Measurements from ENCODE around the gene DLG1. TPM values are rescaled to one million over a fixed set of nuclear protein-coding genes. Genes with fewer than 3 reads are reported as not detected.
A peak's percentile ranks its signal among the peaks of the same experiment; 100 is the strongest.

The DLG1 gene
- total RNA-seq, 1 donor from 2014 or later, result 115 TPM

DNA sequence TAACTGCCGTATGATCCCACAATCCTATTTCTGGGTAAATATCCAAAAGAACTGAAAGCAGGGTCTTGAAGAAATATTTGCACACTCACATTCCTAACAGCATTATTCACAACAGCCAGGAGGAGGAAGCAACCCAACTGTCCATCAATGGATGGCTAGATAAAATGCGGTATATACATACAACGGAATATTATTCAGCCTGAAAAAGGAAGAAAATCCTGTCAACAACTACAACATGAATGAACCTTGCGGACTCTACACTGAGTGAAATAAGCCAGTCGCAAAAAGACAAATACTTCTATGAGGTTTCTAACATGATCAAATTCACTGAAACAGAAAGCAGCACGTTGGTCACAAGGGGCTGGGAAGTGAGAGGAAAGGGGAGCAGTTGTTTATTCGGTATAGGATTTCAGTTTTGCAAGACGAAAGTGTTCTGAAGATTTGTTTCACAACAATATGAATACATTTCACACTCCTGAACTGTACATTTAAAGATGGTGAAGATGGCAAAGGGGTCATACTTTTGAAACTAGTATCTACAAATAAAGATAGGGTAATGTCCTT, 6.2 kb downstream of the DLG1 start:
- no peaks in the 10 kb centered on the region for H3K27me3 ChIP-seq
- no peaks in the 10 kb centered on the region for H3K9me3 ChIP-seq
- intact Hi-C loops (cut with DNase I), result no loop called here
- no peak overlapping the region for H3K4me3 ChIP-seq
- peaks cover 0 to 13% of the 10 kb centered on the region in 2 donors for H3K36me3 ChIP-seq
- H3K27ac ChIP-seq, result peak overlapping the region; percentile 39
- no peak for DNase-seq (ENCODE audit: extremely low spot score in 2 of 2)
- H3K4me1 ChIP-seq, result peaks cover 37% of the 10 kb centered on the region
- TF ChIP-seq POLR2A (IDR thresholded peaks at IDR 0.05), result no peak
- no peak for TF ChIP-seq POLR2AphosphoS5 (IDR thresholded peaks at IDR 0.05; ENCODE audit: insufficient read depth in 1 of 2, low read depth in 1 of 2)
- TF ChIP-seq, protein P1, sequence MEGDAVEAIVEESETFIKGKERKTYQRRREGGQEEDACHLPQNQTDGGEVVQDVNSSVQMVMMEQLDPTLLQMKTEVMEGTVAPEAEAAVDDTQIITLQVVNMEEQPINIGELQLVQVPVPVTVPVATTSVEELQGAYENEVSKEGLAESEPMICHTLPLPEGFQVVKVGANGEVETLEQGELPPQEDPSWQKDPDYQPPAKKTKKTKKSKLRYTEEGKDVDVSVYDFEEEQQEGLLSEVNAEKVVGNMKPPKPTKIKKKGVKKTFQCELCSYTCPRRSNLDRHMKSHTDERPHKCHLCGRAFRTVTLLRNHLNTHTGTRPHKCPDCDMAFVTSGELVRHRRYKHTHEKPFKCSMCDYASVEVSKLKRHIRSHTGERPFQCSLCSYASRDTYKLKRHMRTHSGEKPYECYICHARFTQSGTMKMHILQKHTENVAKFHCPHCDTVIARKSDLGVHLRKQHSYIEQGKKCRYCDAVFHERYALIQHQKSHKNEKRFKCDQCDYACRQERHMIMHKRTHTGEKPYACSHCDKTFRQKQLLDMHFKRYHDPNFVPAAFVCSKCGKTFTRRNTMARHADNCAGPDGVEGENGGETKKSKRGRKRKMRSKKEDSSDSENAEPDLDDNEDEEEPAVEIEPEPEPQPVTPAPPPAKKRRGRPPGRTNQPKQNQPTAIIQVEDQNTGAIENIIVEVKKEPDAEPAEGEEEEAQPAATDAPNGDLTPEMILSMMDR (IDR thresholded peaks at IDR 0.05), result no peak

DNA sequence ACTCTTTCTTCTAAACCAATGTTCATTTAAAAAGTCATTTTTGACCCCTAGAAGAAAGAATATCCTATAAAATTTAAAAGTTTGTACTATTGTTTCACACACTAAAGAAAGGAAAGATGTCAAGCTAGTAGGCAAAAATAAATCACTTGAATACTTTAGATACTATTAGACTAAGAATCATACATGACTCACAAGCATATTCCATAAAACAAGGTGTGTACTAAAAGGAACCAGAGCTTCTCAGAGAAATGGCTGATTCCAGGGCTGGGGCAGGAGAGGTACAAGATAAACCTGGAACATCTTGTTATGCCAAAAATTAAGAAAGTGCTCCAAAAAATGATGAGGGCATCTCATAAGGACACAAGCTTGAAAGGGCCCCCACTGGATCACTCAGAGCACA, 8.7 kb downstream of the DLG1 start:
- no peak overlapping the region for H3K4me3 ChIP-seq
- H3K36me3 ChIP-seq, result peaks cover 0 to 18% of the 10 kb centered on the region in 2 donors
- no peak overlapping the region for H3K27ac ChIP-seq
- no peak for TF ChIP-seq POLR2AphosphoS5 (IDR thresholded peaks at IDR 0.05; ENCODE audit: insufficient read depth in 1 of 2, low read depth in 1 of 2)
- TF ChIP-seq POLR2A (IDR thresholded peaks at IDR 0.05), result no peak
- TF ChIP-seq, protein P1 (IDR thresholded peaks at IDR 0.05), result no peak
- H3K27me3 ChIP-seq, result no peaks in the 10 kb centered on the region
- H3K9me3 ChIP-seq, result no peaks in the 10 kb centered on the region
- intact Hi-C loops (cut with DNase I), result no loop called here
- peaks cover 26% of the 10 kb centered on the region for H3K4me1 ChIP-seq
- no peak for DNase-seq (ENCODE audit: extremely low spot score in 2 of 2)

DNA sequence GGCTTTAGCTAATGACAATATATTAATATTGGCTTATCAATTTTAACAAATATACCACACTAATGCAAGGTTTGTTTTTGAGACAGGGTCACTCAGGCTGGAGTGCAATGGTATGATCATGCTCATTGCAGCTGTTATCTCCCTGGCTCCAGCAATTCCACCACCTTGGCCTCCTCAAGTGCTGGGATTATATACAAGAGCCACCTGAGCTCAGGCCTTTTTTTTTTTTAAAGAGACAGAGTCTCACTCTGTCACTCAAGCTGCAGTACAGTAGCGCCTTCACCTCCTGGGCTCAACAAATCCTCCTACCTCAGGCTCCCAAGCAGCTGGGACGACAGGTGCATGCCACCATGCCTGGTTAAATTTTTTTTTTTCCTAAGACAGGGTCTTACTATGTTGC, 11.7 kb downstream of the DLG1 start:
- H3K4me1 ChIP-seq, result peaks cover 16% of the 10 kb centered on the region
- H3K9me3 ChIP-seq, result no peaks in the 10 kb centered on the region
- no peaks in the 10 kb centered on the region for H3K27me3 ChIP-seq
- H3K4me3 ChIP-seq, result no peak overlapping the region
- DNase-seq (ENCODE audit: extremely low spot score in 2 of 2), result no peak
- TF ChIP-seq POLR2A (IDR thresholded peaks at IDR 0.05), result no peak
- TF ChIP-seq POLR2AphosphoS5 (IDR thresholded peaks at IDR 0.05; ENCODE audit: insufficient read depth in 1 of 2, low read depth in 1 of 2), result no peak
- peaks cover 0 to 24% of the 10 kb centered on the region in 2 donors for H3K36me3 ChIP-seq
- H3K27ac ChIP-seq, result no peak overlapping the region
- intact Hi-C loops (cut with DNase I), result no loop called here

DNA sequence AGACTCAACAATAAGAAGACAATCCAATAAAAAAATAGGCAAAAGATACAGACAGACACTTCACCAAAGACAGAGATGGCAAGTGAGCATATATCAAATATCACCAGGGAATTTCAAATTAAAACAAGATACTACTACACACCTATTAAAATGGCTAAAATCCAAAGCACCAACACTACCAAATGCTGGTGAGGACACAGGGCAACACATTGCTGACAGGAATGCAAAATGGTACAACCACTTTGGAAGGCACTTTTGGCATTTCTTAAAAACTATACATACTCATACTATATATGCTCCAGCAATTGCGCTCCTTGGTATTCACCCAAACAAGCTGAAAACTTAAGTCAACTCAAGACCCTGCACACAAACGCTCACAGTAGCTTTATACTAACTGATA, 12.9 kb downstream of the DLG1 start:
- TF ChIP-seq POLR2AphosphoS5 (IDR thresholded peaks at IDR 0.05; ENCODE audit: insufficient read depth in 1 of 2, low read depth in 1 of 2) (no peak), POLR2A (IDR thresholded peaks at IDR 0.05) (no peak)
- TF ChIP-seq, protein P1 (IDR thresholded peaks at IDR 0.05), result no peak
- H3K36me3 ChIP-seq, result peaks cover 0 to 33% of the 10 kb centered on the region in 2 donors
- peaks cover 8% of the 10 kb centered on the region for H3K4me1 ChIP-seq
- no peaks in the 10 kb centered on the region for H3K27me3 ChIP-seq
- no peaks in the 10 kb centered on the region for H3K9me3 ChIP-seq
- H3K27ac ChIP-seq, result no peak overlapping the region
- H3K4me3 ChIP-seq, result no peak overlapping the region
- intact Hi-C loops (cut with DNase I), result no loop called here
- no peak for DNase-seq (ENCODE audit: extremely low spot score in 2 of 2)

DNA sequence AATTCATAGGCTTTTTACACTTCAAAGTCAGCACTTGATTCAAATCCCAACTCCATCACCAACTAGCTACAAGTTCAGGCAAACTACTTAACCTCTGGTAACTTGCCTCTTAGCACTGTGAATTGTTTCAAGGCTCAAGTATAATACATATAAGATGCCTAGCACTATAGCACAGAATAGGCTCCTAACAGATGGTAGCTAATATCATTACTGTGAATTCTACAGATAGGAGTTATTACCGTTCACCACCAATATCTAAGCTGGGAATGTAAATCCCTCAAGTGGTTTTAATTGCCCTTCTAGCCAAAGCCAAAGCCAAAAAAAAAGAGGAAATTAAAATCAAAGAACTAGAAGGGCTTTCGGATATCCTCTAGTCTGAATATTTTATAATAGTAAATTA, 15.4 kb downstream of the DLG1 start:
- H3K27ac ChIP-seq, result no peak overlapping the region
- no peak for TF ChIP-seq POLR2A (IDR thresholded peaks at IDR 0.05)
- TF ChIP-seq, protein P1 (IDR thresholded peaks at IDR 0.05), result no peak
- TF ChIP-seq POLR2AphosphoS5 (IDR thresholded peaks at IDR 0.05; ENCODE audit: insufficient read depth in 1 of 2, low read depth in 1 of 2), result no peak
- DNase-seq (ENCODE audit: extremely low spot score in 2 of 2), result no peak
- intact Hi-C loops (cut with DNase I), result no loop called here
- H3K36me3 ChIP-seq, result peaks cover 0 to 37% of the 10 kb centered on the region in 2 donors
- no peaks in the 10 kb centered on the region for H3K27me3 ChIP-seq
- H3K9me3 ChIP-seq, result no peaks in the 10 kb centered on the region
- no peaks in the 10 kb centered on the region for H3K4me1 ChIP-seq
- H3K4me3 ChIP-seq, result no peak overlapping the region
